ENCODE results near the gene RASSF5. TPM values are rescaled to one million over a fixed set of nuclear protein-coding genes. Genes with fewer than 3 reads are reported as not detected.
A peak's percentile ranks its signal among the peaks of the same experiment; 100 is the strongest.

The RASSF5 gene
- total and polyA plus RNA-seq, 2 of the 13 experiments (the other 11 are each of a cell fraction or from before 2014, with no cell fraction given): 0.18 to 0.40 TPM

GRCh38 chr1:206635080-206635977 is 128.0 kb downstream of the RASSF5 start, which contains the start of gene DYRK3 (continued):
- TF ChIP-seq ZSCAN25 (CRISPR knock-in tag; IDR thresholded peaks at IDR 0.05): no peak
- no peak for TF ChIP-seq MTF1 (CRISPR knock-in tag; IDR thresholded peaks at IDR 0.05)
- TF ChIP-seq ARNT2 (CRISPR knock-in tag; IDR thresholded peaks at IDR 0.05; ENCODE audit: low read depth): peak; percentile 88
- no peak for TF ChIP-seq FLYWCH1 (CRISPR knock-in tag; IDR thresholded peaks at IDR 0.05)
- TF ChIP-seq ZNF687 (CRISPR knock-in tag; IDR thresholded peaks at IDR 0.05): peak; percentile 97
- TF ChIP-seq ZNF790 (CRISPR knock-in tag; IDR thresholded peaks at IDR 0.05; ENCODE audit: borderline replicate concordance): no peak
- TF ChIP-seq ZBTB44 (CRISPR knock-in tag; IDR thresholded peaks at IDR 0.05): no peak
- peak; percentile 59; the same call in 1 of the 2 replicates for TF ChIP-seq ERF (CRISPR knock-in tag; IDR thresholded peaks at IDR 0.05)
- no peak for TF ChIP-seq KIAA2018 (CRISPR knock-in tag; IDR thresholded peaks at IDR 0.05; ENCODE audit: borderline replicate concordance)
- TF ChIP-seq ZNF329 (CRISPR knock-in tag; IDR thresholded peaks at IDR 0.05; ENCODE audit: low read depth): peak; percentile 78; the same call in 1 of the 2 replicates
- no peak for TF ChIP-seq NONO (IDR thresholded peaks at IDR 0.05)
- peak; percentile 23; the same call in 1 of the 2 replicates for TF ChIP-seq NONO (CRISPR knock-in tag; conservative IDR thresholded peaks at IDR 0.05)
- no peak for TF ChIP-seq TOE1 (CRISPR knock-in tag; IDR thresholded peaks at IDR 0.05)
- TF ChIP-seq MXD4 (CRISPR knock-in tag; IDR thresholded peaks at IDR 0.05): peak; percentile 78
- TF ChIP-seq SP2 (CRISPR knock-in tag; IDR thresholded peaks at IDR 0.05): no peak; the same call in 1 of the 2 replicates
